ENCODE measurements around the gene CCDC15. TPM values are rescaled to one million over a fixed set of nuclear protein-coding genes. Genes with fewer than 3 reads are reported as not detected.

The CCDC15 gene
- total RNA-seq, 2 experiments from 2014 or later, result 4.3 to 4.5 TPM

DNA sequence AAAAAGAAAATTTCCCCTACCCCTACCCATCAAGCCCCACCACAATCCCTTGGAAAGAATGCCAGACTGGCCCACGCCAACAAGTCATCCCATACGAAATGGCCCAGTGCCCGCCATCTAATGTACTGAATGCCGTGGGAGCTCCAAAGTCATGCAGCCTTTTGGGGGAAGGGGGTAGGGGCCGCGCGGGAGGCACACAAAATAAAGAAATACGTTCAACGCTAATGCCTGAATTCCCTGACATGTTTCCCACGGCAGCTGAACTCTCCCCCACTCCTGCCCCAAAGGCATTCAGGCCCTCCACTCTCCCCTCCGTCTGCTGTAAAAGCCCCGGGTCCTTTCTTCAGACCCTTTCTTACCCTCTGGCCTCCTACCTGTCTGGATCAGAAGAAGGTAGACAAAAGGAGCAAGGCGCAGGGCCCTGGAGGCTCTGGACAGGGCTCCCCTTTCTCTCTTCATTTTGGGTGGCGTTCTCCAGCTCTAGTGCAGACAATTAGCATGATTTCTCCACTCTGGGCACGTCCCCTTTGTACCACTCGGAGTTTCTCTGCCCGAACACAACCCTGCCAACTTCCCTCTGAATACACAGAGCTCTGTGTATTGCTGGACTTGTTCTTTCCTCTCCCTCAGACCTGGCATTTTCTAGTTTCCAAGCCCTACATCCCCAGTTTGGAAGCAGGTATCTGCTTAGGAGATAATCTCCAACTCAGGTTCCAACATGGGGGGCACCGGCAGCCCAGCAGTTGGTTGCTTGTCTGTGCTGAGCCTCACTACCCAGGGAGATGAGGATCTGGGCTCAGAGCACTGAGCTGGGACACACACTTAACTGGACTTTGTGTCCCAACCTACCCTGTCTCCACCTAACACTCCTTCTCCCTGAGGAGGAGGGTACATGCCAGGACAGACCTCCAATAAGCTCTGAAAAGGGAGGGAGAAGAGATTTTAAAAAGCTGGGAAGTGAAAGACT lies 18.2 kb upstream of the CCDC15 start, which contains the start of gene HEPACAM:
TSS of gene HEPACAM (minus strand) at position 500 of the 967 bp plus-strand sequence. CDS start at position 459, 41 bp downstream.
- Mint-ChIP-seq H3K9me3 (no peaks in the 10 kb centered on the region), H3K4me1 (peaks cover 2% of the 10 kb centered on the region), H3K27ac (no peak within 1 kb of the TSS), H3K4me3 (no peak within 1 kb of the TSS), H3K27me3 (no peaks in the 10 kb centered on the region), H3K36me3 (no peaks in the 10 kb centered on the region)
- DNase-seq, result no peak

GRCh38 chr11:124937336-124937935 lies 16.6 kb upstream of the CCDC15 start:
- peaks cover 1% of the 10 kb centered on the region for H3K4me1 Mint-ChIP-seq
- H3K9me3 Mint-ChIP-seq, result no peaks in the 10 kb centered on the region
- no peak overlapping the region for H3K27ac Mint-ChIP-seq
- no peak for DNase-seq
- H3K27me3 Mint-ChIP-seq, result no peaks in the 10 kb centered on the region
- H3K36me3 Mint-ChIP-seq, result no peaks in the 10 kb centered on the region
- H3K4me3 Mint-ChIP-seq, result no peak overlapping the region

DNA sequence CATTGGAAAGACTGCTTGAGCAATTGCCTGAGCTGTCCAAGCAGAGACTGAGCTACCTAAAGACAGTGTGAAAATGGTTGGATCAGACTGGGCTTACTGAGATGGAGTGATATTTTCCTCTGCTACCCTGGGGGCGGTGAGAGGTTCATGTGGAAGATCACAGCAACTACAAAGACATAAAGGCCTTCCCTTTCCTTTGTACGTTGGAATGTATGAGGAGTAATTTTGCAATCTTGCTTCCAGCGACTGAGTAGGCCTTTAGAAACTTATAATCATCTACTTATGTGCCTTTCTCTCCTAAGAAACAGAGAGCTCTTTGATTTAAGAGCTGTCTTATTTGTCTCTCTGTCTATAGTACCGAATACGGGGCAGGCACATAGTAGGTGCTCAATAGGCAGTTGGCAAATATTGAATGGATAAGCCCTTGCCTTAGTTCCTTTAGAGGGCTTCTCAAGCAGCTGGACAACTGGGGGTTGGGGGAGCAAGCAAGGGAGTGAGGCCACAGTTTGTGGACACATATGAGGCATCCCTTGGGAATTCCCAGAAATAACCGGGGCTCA lies 15.7 kb upstream of the CCDC15 start:
- peaks cover 7% of the 10 kb centered on the region for H3K4me1 Mint-ChIP-seq
- H3K36me3 Mint-ChIP-seq, result no peaks in the 10 kb centered on the region
- no peak for DNase-seq
- H3K9me3 Mint-ChIP-seq, result no peaks in the 10 kb centered on the region
- no peak overlapping the region for H3K27ac Mint-ChIP-seq
- no peak overlapping the region for H3K4me3 Mint-ChIP-seq
- no peaks in the 10 kb centered on the region for H3K27me3 Mint-ChIP-seq

DNA sequence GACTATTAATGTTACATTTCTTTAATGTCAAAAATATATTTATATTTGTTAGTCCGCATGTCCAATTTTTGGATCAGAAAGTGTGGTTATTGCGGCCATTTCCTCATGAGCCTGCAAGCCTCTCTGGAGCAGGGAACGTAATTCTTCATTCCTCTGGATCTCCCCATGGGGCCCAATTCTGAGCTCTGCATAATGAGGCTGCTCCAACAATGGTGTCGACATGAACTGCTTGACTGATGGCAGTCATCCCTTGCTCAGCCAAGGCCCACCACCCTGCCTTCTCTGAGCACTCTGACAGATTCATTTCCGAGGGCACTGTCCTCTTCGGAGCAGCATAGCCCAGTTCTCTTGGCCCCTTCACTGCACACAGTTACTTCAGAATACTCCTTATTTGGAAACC lies 15.0 kb upstream of the CCDC15 start:
- no peak overlapping the region for H3K27ac Mint-ChIP-seq
- no peaks in the 10 kb centered on the region for H3K27me3 Mint-ChIP-seq
- H3K36me3 Mint-ChIP-seq, result no peaks in the 10 kb centered on the region
- no peaks in the 10 kb centered on the region for H3K9me3 Mint-ChIP-seq
- no peak for DNase-seq
- no peak overlapping the region for H3K4me3 Mint-ChIP-seq
- H3K4me1 Mint-ChIP-seq, result peaks cover 13% of the 10 kb centered on the region

DNA sequence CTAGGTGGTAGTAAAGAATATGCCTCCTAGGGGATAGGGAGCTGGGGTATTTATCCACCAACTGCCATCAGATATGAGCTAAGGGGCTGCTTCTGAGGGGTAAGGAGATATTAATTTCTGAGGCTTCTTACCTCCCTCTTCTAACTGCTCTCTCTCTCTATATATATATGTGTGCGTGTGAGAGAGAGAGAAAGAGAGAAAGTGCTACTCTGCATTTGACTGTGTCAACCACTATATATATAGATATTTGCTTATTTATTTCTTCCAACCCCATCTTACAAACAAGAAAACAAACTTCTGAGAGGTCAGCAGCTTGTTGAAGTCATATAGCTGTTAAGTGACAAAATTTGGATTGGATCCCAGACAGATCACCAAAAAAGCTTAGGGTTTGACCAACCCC lies 12.3 kb upstream of the CCDC15 start:
- H3K9me3 Mint-ChIP-seq, result no peaks in the 10 kb centered on the region
- H3K27me3 Mint-ChIP-seq, result no peaks in the 10 kb centered on the region
- no peak overlapping the region for H3K27ac Mint-ChIP-seq
- no peak for DNase-seq
- no peaks in the 10 kb centered on the region for H3K36me3 Mint-ChIP-seq
- no peak overlapping the region for H3K4me3 Mint-ChIP-seq
- H3K4me1 Mint-ChIP-seq, result peaks cover 16% of the 10 kb centered on the region

DNA sequence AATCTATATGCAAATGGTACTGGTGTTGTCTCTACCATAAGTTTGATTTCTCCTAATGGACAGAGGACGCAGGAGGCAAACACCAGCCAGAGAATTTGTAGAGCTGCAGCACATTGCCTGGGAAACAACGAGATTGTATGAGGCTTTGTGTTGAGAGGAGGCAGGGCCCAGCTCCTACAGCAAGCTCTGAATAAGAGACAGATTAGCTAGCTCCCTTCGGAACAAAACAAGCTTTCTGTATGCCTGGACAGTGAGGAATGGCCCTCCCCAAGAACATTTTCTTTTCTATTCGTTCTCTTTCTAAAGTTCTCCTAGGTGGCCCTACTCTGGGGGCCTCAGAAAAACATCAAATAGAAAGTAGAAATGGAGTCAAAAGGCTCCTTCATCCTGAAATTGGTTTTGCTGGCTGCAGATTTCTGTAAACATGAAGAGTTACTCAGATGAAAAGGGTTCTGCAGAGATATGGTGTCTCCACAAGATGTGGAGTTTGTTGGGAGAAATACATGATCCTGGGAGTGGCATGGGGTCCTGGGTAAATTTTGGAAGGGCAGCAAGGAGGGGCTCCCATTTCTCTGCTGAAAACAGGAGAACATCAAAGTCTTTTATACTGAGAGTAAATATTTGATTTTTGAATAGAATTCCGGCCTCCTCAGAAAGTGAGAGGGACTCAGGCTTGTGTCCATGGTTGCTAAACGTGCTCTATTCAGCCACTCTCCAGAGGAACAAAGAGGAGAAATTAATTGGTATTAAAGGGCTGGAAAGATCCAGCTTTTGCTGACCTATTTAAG lies 11.3 kb upstream of the CCDC15 start:
- H3K27ac Mint-ChIP-seq, result no peak overlapping the region
- no peaks in the 10 kb centered on the region for H3K27me3 Mint-ChIP-seq
- peaks cover 16% of the 10 kb centered on the region for H3K4me1 Mint-ChIP-seq

GRCh38 chr11:124943254-124943616 lies 10.8 kb upstream of the CCDC15 start:
- no peak for DNase-seq
- H3K27ac Mint-ChIP-seq, result no peak overlapping the region
- H3K4me3 Mint-ChIP-seq, result no peak overlapping the region
- peaks cover 1% of the 10 kb centered on the region for H3K9me3 Mint-ChIP-seq
- no peaks in the 10 kb centered on the region for H3K27me3 Mint-ChIP-seq
- peaks cover 1% of the 10 kb centered on the region for H3K36me3 Mint-ChIP-seq
- H3K4me1 Mint-ChIP-seq, result peaks cover 16% of the 10 kb centered on the region

More for the DNA sequence above, 11.3 kb upstream of the CCDC15 start:
- H3K9me3 Mint-ChIP-seq, result no peaks in the 10 kb centered on the region
- no peak for DNase-seq
- H3K36me3 Mint-ChIP-seq, result no peaks in the 10 kb centered on the region
- H3K4me3 Mint-ChIP-seq, result no peak overlapping the region

- no peak overlapping the region for H3K4me3 Mint-ChIP-seq
- no peak for DNase-seq
- H3K36me3 Mint-ChIP-seq, result peaks cover 6% of the 10 kb centered on the region
- H3K9me3 Mint-ChIP-seq, result peaks cover 6% of the 10 kb centered on the region
- H3K27me3 Mint-ChIP-seq, result no peaks in the 10 kb centered on the region
- H3K4me1 Mint-ChIP-seq, result peaks cover 16% of the 10 kb centered on the region
- H3K27ac Mint-ChIP-seq, result peak overlapping the region; percentile 9
Measured at GRCh38 chr11:124943741-124944140, 10.3 kb upstream of the CCDC15 start.

GRCh38 chr11:124944565-124944964 lies 9.4 kb upstream of the CCDC15 start:
- H3K36me3 Mint-ChIP-seq, result peaks cover 9% of the 10 kb centered on the region

GRCh38 chr11:124945826-124946225 lies 8.2 kb upstream of the CCDC15 start:
- Mint-ChIP-seq H3K36me3 (peaks cover 9% of the 10 kb centered on the region), H3K4me1 (peaks cover 16% of the 10 kb centered on the region), H3K27me3 (no peaks in the 10 kb centered on the region), H3K4me3 (no peak overlapping the region), H3K27ac (no peak overlapping the region), H3K9me3 (peaks cover 9% of the 10 kb centered on the region)
- DNase-seq, result no peak

More at GRCh38 chr11:124944565-124944964, 9.4 kb upstream of the CCDC15 start:
- no peak overlapping the region for H3K4me3 Mint-ChIP-seq
- H3K27me3 Mint-ChIP-seq, result no peaks in the 10 kb centered on the region
- DNase-seq, result no peak
- no peak overlapping the region for H3K27ac Mint-ChIP-seq
- H3K4me1 Mint-ChIP-seq, result peaks cover 16% of the 10 kb centered on the region
- H3K9me3 Mint-ChIP-seq, result peaks cover 9% of the 10 kb centered on the region

- Mint-ChIP-seq H3K4me1 (peaks cover 16% of the 10 kb centered on the region), H3K27me3 (no peaks in the 10 kb centered on the region), H3K27ac (no peak overlapping the region), H3K4me3 (no peak overlapping the region), H3K36me3 (peaks cover 9% of the 10 kb centered on the region), H3K9me3 (peaks cover 9% of the 10 kb centered on the region)
- no peak for DNase-seq
Measured at GRCh38 chr11:124946735-124947141, 7.3 kb upstream of the CCDC15 start.

DNA sequence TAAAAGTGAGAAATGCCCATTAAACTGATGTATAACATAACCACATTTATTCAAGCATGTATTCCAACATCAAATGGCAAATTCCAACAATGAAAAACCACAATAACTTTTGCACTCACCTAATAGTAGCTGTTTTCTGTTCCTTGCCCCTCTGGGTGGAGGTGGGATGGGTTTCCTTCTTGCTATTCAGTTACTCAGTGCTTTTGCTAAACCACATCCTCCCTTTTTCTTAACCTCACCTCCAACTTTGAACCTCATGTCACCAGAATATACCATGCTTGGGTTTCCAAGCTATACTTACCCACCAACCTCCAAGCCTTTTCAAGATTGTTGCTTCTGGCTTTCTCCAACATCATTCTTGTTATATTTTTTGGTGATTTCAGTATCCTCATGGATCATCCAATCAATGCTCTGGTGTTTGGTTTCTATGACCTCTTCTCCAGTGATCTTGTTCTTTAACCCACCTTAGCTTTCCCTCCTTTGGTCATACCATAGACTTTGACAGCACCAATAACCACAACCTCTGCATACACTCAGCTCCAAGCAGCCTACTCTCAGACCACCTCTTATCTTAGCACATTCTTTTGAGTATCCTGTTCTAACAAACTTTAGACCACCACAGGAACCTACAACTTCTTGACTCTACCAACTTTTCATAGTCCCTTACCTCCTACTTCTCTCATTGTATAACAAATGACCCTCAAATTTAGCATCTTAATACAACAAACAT lies 3.2 kb upstream of the CCDC15 start:
- Mint-ChIP-seq H3K27me3 (no peaks in the 10 kb centered on the region), H3K9me3 (peaks cover 9% of the 10 kb centered on the region), H3K36me3 (peaks cover 9% of the 10 kb centered on the region), H3K4me3 (no peak overlapping the region), H3K4me1 (peaks cover 2% of the 10 kb centered on the region), H3K27ac (no peak overlapping the region)
- no peak for DNase-seq

- Mint-ChIP-seq H3K4me1 (peaks cover 2% of the 10 kb centered on the region), H3K27ac (no peak overlapping the region), H3K36me3 (peaks cover 9% of the 10 kb centered on the region), H3K9me3 (peaks cover 9% of the 10 kb centered on the region), H3K4me3 (no peak overlapping the region), H3K27me3 (no peaks in the 10 kb centered on the region)
- DNase-seq, result no peak
Measured at GRCh38 chr11:124951341-124951740, 2.7 kb upstream of the CCDC15 start.

DNA sequence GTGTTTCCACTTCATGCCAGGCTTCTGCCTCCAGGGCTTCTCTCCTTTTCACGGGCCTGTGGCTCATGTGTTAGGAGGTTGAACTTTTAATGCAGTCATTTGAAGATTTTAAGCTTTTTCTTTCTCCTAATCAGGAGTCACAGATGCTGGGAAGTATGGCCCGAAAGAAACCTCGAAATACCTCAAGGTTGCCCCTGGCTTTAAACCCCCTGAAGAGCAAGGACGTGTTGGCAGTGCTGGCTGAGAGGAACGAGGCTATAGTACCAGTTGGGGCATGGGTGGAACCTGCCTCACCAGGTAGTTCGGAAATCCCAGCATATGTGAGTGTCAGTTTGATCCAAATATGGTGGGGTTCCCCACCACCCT lies 571 bp downstream of the CCDC15 start:
- Mint-ChIP-seq H3K27me3 (no peaks in the 10 kb centered on the region), H3K27ac (no peak overlapping the region), H3K36me3 (no peaks in the 10 kb centered on the region), H3K4me3 (no peak overlapping the region), H3K9me3 (no peaks in the 10 kb centered on the region), H3K4me1 (peaks cover 2% of the 10 kb centered on the region)
- no peak for DNase-seq
